ENCODE results near the gene THY1. TPM values are rescaled to one million over a fixed set of nuclear protein-coding genes. Genes with fewer than 3 reads are reported as not detected.

The THY1 gene
- total RNA-seq (ENCODE audit: low replicate concordance) = 2.0 and 19.0 TPM in 2 replicates
- long read RNA-seq, partial matches to known transcripts = 0 of 2 reads
- long read RNA-seq, other reads (novel, unspliced or antisense) = 1 of 2 reads

GRCh38 chr11:119422809-119423508 lies at the start of gene THY1:
Gene THY1, minus strand, starts transcription at chr11:119423172. Its CDS starts 2,267 bp downstream, at chr11:119420905.
- H3K27me3 Mint-ChIP-seq = peaks cover 56% of the 10 kb centered on the region
- no peaks in the 10 kb centered on the region for H3K9me3 Mint-ChIP-seq
- peak within 1 kb of the TSS; percentile 72 for H3K27ac Mint-ChIP-seq
- peaks cover 12% of the 10 kb centered on the region for H3K4me1 Mint-ChIP-seq (ENCODE audit: unreplicated experiment)
- no peaks in the 10 kb centered on the region for H3K36me3 Mint-ChIP-seq
- H3K4me3 Mint-ChIP-seq = peak within 1 kb of the TSS; percentile 92
- no peak for DNase-seq (ENCODE audit: extremely low spot score, unreplicated experiment)
- no peak for TF ChIP-seq CTCF (conservative IDR thresholded peaks at IDR 0.05)

- no peaks in the 10 kb centered on the region for H3K36me3 Mint-ChIP-seq
- H3K27ac Mint-ChIP-seq = no peak overlapping the region
- peaks cover 20% of the 10 kb centered on the region for H3K27me3 Mint-ChIP-seq
- no peaks in the 10 kb centered on the region for H3K4me1 Mint-ChIP-seq (ENCODE audit: unreplicated experiment)
- no peak for DNase-seq (ENCODE audit: extremely low spot score, unreplicated experiment)
- no peak for TF ChIP-seq CTCF (conservative IDR thresholded peaks at IDR 0.05)
- H3K4me3 Mint-ChIP-seq = no peak overlapping the region
- no peaks in the 10 kb centered on the region for H3K9me3 Mint-ChIP-seq
These were observed 49.3 kb upstream of the THY1 start for GRCh38 chr11:119472186-119472855.

GRCh38 chr11:119471329-119471728 lies 48.4 kb upstream of the THY1 start:
- H3K36me3 Mint-ChIP-seq = no peaks in the 10 kb centered on the region
- H3K27me3 Mint-ChIP-seq = peaks cover 16% of the 10 kb centered on the region
- H3K27ac Mint-ChIP-seq = no peak overlapping the region
- TF ChIP-seq CTCF (conservative IDR thresholded peaks at IDR 0.05) = no peak
- no peak for DNase-seq (ENCODE audit: extremely low spot score, unreplicated experiment)
- H3K9me3 Mint-ChIP-seq = peaks cover 3% of the 10 kb centered on the region
- no peaks in the 10 kb centered on the region for H3K4me1 Mint-ChIP-seq (ENCODE audit: unreplicated experiment)
- H3K4me3 Mint-ChIP-seq = no peak overlapping the region

- Mint-ChIP-seq H3K4me1 (ENCODE audit: unreplicated experiment) (no peaks in the 10 kb centered on the region), H3K27ac (no peak overlapping the region), H3K9me3 (peaks cover 6% of the 10 kb centered on the region), H3K4me3 (no peak overlapping the region), H3K36me3 (no peaks in the 10 kb centered on the region), H3K27me3 (peaks cover 14% of the 10 kb centered on the region)
- no peak for DNase-seq (ENCODE audit: extremely low spot score, unreplicated experiment)
- no peak for TF ChIP-seq CTCF (conservative IDR thresholded peaks at IDR 0.05)
These were observed 47.6 kb upstream of the THY1 start for GRCh38 chr11:119470317-119471291.

GRCh38 chr11:119469506-119469905 lies 46.5 kb upstream of the THY1 start:
- DNase-seq (ENCODE audit: extremely low spot score, unreplicated experiment) = no peak
- Mint-ChIP-seq H3K9me3 (peaks cover 6% of the 10 kb centered on the region), H3K4me3 (no peak overlapping the region), H3K27ac (no peak overlapping the region), H3K4me1 (ENCODE audit: unreplicated experiment) (no peaks in the 10 kb centered on the region), H3K27me3 (peaks cover 14% of the 10 kb centered on the region), H3K36me3 (no peaks in the 10 kb centered on the region)
- no peak for TF ChIP-seq CTCF (conservative IDR thresholded peaks at IDR 0.05)
